Measurements from ENCODE around the gene OXGR1.

- TF ChIP-seq POLR2AphosphoS5 (IDR thresholded peaks at IDR 0.05; ENCODE audit: low read depth, low read length) (no peak), REST (IDR thresholded peaks at IDR 0.05; ENCODE audit: insufficient read depth in 1 of 2, low read depth in 2 of 2, low read length in 1 of 2) (no peak), CTCF (IDR thresholded peaks at IDR 0.05) (no peak), SIN3A (IDR thresholded peaks at IDR 0.05; ENCODE audit: borderline replicate concordance, insufficient read depth, low read depth, low read length) (no peak), TCF7L2 (IDR thresholded peaks at IDR 0.05; ENCODE audit: low read depth, low read length) (no peak)
Observed at GRCh38 chr13:96948127-96948526, 46.1 kb downstream of the OXGR1 start.

Measured in Panc1 (cell line).